OCI-LY1 (cell line): ENCODE results near the gene TTC21A.

Source experiments
- EZH2 ChIP-seq: fragments of 200-600 bp; sonication (generic), shearing (Covaris generic); IDR thresholded peaks from 2 replicates; pipeline ENCODE4 v1.8.0; 2017; ENCODE audit warnings: borderline replicate concordance, mixed run types, mild to moderate bottlenecking, antibody characterized with exemption, low read length, moderate library complexity, mixed read lengths
- TF ChIP-seq, protein P1 (sequence below): fragments of 200-600 bp; sonication (generic), shearing (Covaris generic); IDR thresholded peaks from 2 replicates; pipeline ENCODE4 v1.5.1; 2017; ENCODE audit warnings: mild to moderate bottlenecking, antibody characterized with exemption, low read length, moderate library complexity, mixed read lengths

DNA sequence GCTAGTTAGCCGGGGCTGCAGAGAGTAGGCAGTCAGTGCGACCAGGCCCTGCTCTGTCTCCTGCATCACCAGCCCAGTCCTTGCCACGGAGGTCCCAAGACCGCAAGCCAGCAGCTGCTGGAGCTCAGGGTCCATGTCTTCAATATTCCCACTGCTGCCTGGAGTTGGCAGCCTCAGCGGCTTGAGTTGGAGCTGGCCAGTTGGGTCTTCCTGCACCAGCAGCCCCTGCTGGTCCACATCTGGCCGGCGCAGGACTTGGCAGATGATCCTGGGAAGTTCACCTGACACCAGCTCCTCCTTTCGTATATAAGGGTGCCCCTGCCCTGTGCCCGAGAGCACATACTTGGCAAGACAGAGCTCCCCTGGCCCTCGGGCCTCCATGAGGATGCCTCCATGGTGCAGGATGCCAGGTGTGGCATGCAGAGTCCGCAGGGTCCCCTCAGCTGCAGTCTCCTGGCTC, 79.2 kb downstream of the TTC21A start:
- TF ChIP-seq EZH2: no peak
- TF ChIP-seq, protein P1, sequence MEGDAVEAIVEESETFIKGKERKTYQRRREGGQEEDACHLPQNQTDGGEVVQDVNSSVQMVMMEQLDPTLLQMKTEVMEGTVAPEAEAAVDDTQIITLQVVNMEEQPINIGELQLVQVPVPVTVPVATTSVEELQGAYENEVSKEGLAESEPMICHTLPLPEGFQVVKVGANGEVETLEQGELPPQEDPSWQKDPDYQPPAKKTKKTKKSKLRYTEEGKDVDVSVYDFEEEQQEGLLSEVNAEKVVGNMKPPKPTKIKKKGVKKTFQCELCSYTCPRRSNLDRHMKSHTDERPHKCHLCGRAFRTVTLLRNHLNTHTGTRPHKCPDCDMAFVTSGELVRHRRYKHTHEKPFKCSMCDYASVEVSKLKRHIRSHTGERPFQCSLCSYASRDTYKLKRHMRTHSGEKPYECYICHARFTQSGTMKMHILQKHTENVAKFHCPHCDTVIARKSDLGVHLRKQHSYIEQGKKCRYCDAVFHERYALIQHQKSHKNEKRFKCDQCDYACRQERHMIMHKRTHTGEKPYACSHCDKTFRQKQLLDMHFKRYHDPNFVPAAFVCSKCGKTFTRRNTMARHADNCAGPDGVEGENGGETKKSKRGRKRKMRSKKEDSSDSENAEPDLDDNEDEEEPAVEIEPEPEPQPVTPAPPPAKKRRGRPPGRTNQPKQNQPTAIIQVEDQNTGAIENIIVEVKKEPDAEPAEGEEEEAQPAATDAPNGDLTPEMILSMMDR: no peak
